BLaER1 treated with 17β-estradiol and CSF1 and Interleukin-3, amounts not matched to agents 10 nM and 100 nM (cell line): ENCODE data around the gene DSC3.
"Not testable (repeated sequence)": the region's sequence is repeated elsewhere in the genome, so short reads cannot be mapped to it uniquely, and the experiment has no call there.

ENCODE experiments used
- H3K27ac ChIP-seq, 11 experiments: shearing (Covaris generic); formaldehyde crosslinking; 2 replicates each; pipeline ENCODE4 v1.8.1; 2022
- H3K27me3 ChIP-seq, 11 experiments: shearing (Covaris generic); formaldehyde crosslinking; 2 replicates each; pipeline ENCODE4 v1.8.1; 2022
- H3K36me3 ChIP-seq, 11 experiments: shearing (Covaris generic); formaldehyde crosslinking; 2 replicates each; pipeline ENCODE4 v1.8.1; 2022
- H3K4me1 ChIP-seq, 10 experiments: shearing (Covaris generic); formaldehyde crosslinking; 2 replicates each; pipeline ENCODE4 v1.8.1; 2022
- H3K4me2 ChIP-seq, 11 experiments: shearing (Covaris generic); formaldehyde crosslinking; 2 replicates each; pipeline ENCODE4 v1.8.1; 2022
- H3K4me3 ChIP-seq, 10 experiments: shearing (Covaris generic); formaldehyde crosslinking; 2 replicates each; pipeline ENCODE4 v1.8.1; 2022
- H3K9ac ChIP-seq, 11 experiments: shearing (Covaris generic); formaldehyde crosslinking; 2 replicates each; pipeline ENCODE4 v1.8.1; 2022
- H3K9me3 ChIP-seq, 11 experiments: shearing (Covaris generic); formaldehyde crosslinking; replicated peaks in 1 of 11; 2 replicates each; pipeline ENCODE4 v1.8.1; 2022
- H4K20me1 ChIP-seq, 11 experiments: shearing (Covaris generic); formaldehyde crosslinking; 2 replicates each; pipeline ENCODE4 v1.8.1; 2022
- Cebpa-rat ChIP-seq, 11 experiments: shearing (Covaris generic); IDR thresholded peaks; 2 replicates each; pipeline ENCODE4 v1.8.1; 2022

The DSC3 gene

GRCh38 chr18:31030574-31031278 is 11.8 kb downstream of the DSC3 start:
- no peaks in the 10 kb centered on the region for H3K36me3 ChIP-seq
- no peaks in the 10 kb centered on the region for H3K27me3 ChIP-seq
- H3K4me1 ChIP-seq: peaks cover 0 to 7% (median under 1%) of the 10 kb centered on the region in 10 experiments; a peak in 6 of 20 replicates
- H3K4me3 ChIP-seq: no peak overlapping the region
- no peak overlapping the region for H3K4me2 ChIP-seq
- no peak overlapping the region for H3K27ac ChIP-seq
- no peak overlapping the region for H3K9ac ChIP-seq
- H3K9me3 ChIP-seq: peaks cover 0 to 4% (median 0%) of the 10 kb centered on the region in 11 experiments; a peak in 3 of 22 replicates
- H4K20me1 ChIP-seq: no peaks in the 10 kb centered on the region
- TF ChIP-seq Cebpa-rat (IDR thresholded peaks at IDR 0.05): no peak

GRCh38 chr18:31015715-31016434 is 26.7 kb downstream of the DSC3 start:
- no peak overlapping the region for H3K27ac ChIP-seq
- H3K36me3 ChIP-seq: no peaks in the 10 kb centered on the region
- no peaks in the 10 kb centered on the region for H3K27me3 ChIP-seq
- H3K4me1 ChIP-seq: no peaks in the 10 kb centered on the region
- H3K9me3 ChIP-seq: no peaks in the 10 kb centered on the region
- H3K4me2 ChIP-seq: no peak overlapping the region
- H3K9ac ChIP-seq: no peak overlapping the region
- TF ChIP-seq Cebpa-rat (IDR thresholded peaks at IDR 0.05): no peak
- no peak overlapping the region for H3K4me3 ChIP-seq
- no peaks in the 10 kb centered on the region for H4K20me1 ChIP-seq

GRCh38 chr18:31011455-31011854 is 31.1 kb downstream of the DSC3 start:
- H3K9ac ChIP-seq, H3K4me1 ChIP-seq, H4K20me1 ChIP-seq, H3K27ac ChIP-seq, H3K4me3 ChIP-seq, H3K4me2 ChIP-seq, H3K36me3 ChIP-seq, H3K9me3 ChIP-seq, H3K27me3 ChIP-seq: not testable (repeated sequence)

GRCh38 chr18:31010601-31011000 is 31.9 kb downstream of the DSC3 start:
- no peak for TF ChIP-seq Cebpa-rat (IDR thresholded peaks at IDR 0.05)
- H3K4me1 ChIP-seq: no peaks in the 10 kb centered on the region
- no peaks in the 10 kb centered on the region for H3K27me3 ChIP-seq
- no peaks in the 10 kb centered on the region for H3K9me3 ChIP-seq
- no peak overlapping the region for H3K9ac ChIP-seq
- H3K36me3 ChIP-seq: no peaks in the 10 kb centered on the region
- H3K4me3 ChIP-seq: no peak overlapping the region
- H4K20me1 ChIP-seq: no peaks in the 10 kb centered on the region
- H3K27ac ChIP-seq: no peak overlapping the region
- H3K4me2 ChIP-seq: no peak overlapping the region

- no peak for TF ChIP-seq Cebpa-rat (IDR thresholded peaks at IDR 0.05)
- Histone ChIP-seq H3K4me1 (no peaks in the 10 kb centered on the region), H3K4me3 (no peak overlapping the region), H4K20me1 (no peaks in the 10 kb centered on the region), H3K27me3 (no peaks in the 10 kb centered on the region), H3K9ac (no peak overlapping the region), H3K9me3 (no peaks in the 10 kb centered on the region), H3K4me2 (no peak overlapping the region), H3K36me3 (no peaks in the 10 kb centered on the region), H3K27ac (no peak overlapping the region)
Observed at GRCh38 chr18:30999887-31000628, 42.5 kb downstream of the DSC3 start.

- H3K9me3 ChIP-seq: no peaks in the 10 kb centered on the region
- no peak overlapping the region for H3K27ac ChIP-seq
- H4K20me1 ChIP-seq: no peaks in the 10 kb centered on the region
- no peak overlapping the region for H3K9ac ChIP-seq
- no peaks in the 10 kb centered on the region for H3K27me3 ChIP-seq
- no peaks in the 10 kb centered on the region for H3K4me1 ChIP-seq
- no peaks in the 10 kb centered on the region for H3K36me3 ChIP-seq
- H3K4me2 ChIP-seq: no peak overlapping the region
- no peak for TF ChIP-seq Cebpa-rat (IDR thresholded peaks at IDR 0.05)
- H3K4me3 ChIP-seq: no peak overlapping the region
Observed at GRCh38 chr18:30999186-30999585, 43.4 kb downstream of the DSC3 start.

- no peak overlapping the region for H3K4me3 ChIP-seq
- no peak overlapping the region for H3K4me2 ChIP-seq
- no peak for TF ChIP-seq Cebpa-rat (IDR thresholded peaks at IDR 0.05)
- no peak overlapping the region for H3K9ac ChIP-seq
- H3K4me1 ChIP-seq: no peaks in the 10 kb centered on the region
- H3K27me3 ChIP-seq: no peaks in the 10 kb centered on the region
- H3K9me3 ChIP-seq: no peaks in the 10 kb centered on the region
- H4K20me1 ChIP-seq: no peaks in the 10 kb centered on the region
- no peak overlapping the region for H3K27ac ChIP-seq
- H3K36me3 ChIP-seq: no peaks in the 10 kb centered on the region
Observed at GRCh38 chr18:30997223-30997622, 45.3 kb downstream of the DSC3 start.

GRCh38 chr18:30992231-30992630 is 50.3 kb downstream of the DSC3 start:
- no peak for TF ChIP-seq Cebpa-rat (IDR thresholded peaks at IDR 0.05)
- Histone ChIP-seq H3K9ac (no peak overlapping the region), H3K4me1 (peaks cover 0 to 10% (median 0%) of the 10 kb centered on the region in 10 experiments; a peak in 6 of 20 replicates), H3K27ac (no peak overlapping the region), H4K20me1 (no peaks in the 10 kb centered on the region), H3K36me3 (no peaks in the 10 kb centered on the region), H3K4me3 (no peak overlapping the region), H3K4me2 (no peak overlapping the region), H3K27me3 (no peaks in the 10 kb centered on the region; a peak in 1 of 22 replicates), H3K9me3 (no peaks in the 10 kb centered on the region)

- Histone ChIP-seq H3K27me3 (no peaks in the 10 kb centered on the region; a peak in 1 of 22 replicates), H3K27ac (no peak overlapping the region), H3K4me1 (peaks cover 0 to 18% (median 0%) of the 10 kb centered on the region in 10 experiments; a peak in 6 of 20 replicates), H3K36me3 (no peaks in the 10 kb centered on the region), H3K9me3 (no peaks in the 10 kb centered on the region), H3K9ac (no peak overlapping the region), H3K4me3 (no peak overlapping the region), H3K4me2 (no peak overlapping the region), H4K20me1 (no peaks in the 10 kb centered on the region)
- TF ChIP-seq Cebpa-rat (IDR thresholded peaks at IDR 0.05): no peak
Observed at GRCh38 chr18:30991397-30991796, 51.1 kb downstream of the DSC3 start.
